IPS-NIHi7 (cell line): ENCODE data around the gene AEBP1.

Experiments used
- DNase-seq: peaks from one replicate; pipeline ENCODE4 v3.0.0; 2012; ENCODE audit warnings: mixed read lengths; ENCODE audit errors: extremely low spot score

AEBP1 gene

DNA sequence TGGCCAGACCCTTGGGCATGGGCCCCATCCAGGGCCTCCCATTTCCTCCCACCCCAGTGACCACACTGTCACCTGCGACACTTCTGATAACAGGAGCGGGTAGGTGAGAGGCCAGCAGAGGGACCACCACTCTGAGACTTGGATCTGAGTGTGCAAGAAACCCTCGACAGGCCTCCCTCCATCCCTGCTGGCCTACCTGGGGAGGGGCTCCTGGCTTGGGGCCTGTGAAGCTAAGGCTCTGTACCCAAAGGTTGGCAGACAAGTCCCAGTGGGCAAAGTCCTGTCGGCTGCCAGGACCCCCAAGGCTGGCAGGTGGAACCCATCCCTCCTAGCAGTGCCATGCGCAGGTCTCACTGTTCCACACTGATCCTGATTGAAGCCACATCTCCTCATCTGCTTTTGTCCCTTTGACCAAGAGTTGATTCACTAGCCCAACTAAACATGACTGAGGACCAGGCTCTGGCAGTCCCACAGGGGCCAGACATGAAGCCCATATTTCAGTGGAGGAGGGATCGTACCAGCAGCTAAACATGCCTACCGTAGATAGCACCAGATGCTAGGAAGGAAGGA lies 37.6 kb upstream of the AEBP1 start:
- no peak for DNase-seq

DNA sequence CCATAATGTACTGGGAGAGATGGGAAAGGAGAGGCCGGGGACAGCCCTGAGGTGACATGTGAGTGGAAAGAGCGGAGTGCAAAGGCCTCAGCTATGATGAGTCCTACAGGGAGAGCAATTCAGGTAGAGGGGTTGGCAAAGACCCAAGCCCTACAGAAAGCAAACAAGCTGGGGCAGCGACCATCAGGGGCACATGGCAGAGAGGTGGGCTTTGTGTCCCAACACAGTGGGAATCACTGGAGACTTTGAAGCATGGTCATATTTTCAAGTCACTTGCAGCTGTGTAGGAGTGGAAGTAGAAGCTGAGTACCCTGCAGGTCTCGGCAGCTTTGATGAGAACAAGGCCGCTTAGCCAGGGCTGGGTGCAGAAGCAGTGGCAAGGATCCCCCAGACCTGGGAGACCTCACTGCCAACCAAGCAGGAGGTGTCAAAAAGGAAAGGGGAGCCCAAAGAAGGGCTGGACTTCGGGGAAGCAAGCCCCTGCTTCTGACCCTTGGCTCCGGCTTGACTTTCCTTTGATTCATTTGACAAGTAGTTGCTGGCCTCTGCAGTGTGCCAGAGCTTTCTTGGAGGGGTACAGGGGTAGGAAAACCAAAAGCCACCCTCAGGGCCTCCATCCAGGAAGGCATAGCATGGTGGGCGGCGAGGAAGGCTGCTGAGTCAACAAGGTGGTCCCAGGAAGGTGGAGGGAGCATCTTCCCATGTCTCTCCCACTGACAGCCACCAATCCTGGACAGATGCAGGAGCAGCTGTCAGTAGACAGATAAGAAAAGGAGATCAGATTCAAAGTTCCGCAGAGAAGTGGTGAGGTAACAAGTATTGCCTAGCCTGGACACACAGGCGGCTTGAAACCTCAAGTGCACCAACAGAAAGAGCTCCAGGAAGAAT lies 36.8 kb upstream of the AEBP1 start:
- DNase-seq, result no peak

DNA sequence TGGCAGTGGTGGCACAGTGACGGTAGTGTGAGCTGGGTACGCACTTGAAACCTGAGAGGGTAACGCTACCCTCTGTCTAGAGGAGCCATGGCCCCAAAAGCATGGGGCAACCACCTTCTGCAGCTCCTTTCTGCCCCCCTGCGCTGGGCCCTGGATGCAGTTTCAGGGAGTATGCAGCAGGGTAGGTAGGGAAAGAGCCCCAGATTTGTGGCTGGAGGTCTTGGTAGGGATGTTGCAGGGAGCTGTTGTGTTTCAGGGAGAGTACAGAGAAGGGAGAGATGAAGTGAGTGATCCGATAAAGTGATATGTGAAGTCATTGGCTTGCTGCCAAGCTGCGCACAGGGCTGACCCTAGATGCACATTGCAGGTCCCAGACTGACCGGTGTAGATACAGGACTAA lies 36.1 kb upstream of the AEBP1 start:
- no peak for DNase-seq

DNA sequence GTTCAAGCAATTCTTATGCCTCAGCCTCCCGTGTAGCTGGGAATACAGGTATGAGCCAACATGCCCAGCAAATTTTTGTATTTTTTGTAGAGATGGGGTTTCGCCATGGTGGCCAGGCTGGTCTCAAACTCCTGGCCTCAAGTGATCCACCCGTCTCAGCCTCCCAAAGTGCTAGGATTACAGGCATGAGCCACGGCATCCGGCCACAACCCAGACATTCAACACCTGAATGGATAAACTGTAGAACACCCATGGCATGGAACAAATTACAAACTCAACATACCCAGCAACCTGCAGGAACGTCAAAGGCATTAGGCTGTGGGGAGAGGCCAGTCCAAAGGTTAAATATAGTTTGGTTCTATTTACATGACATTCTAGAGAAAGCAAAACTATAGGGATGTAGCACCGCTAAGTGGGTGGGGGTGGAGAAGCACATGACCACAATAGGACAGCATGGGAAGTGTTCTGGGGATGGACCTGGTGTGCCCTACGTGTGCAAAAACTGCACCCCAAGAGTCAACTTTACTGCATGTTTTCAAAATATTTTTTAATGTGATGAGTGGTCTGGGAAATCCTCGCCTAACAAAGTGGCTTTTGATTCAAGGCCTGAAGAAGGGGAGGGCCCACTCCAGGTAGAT lies 32.3 kb upstream of the AEBP1 start:
- no peak for DNase-seq

DNA sequence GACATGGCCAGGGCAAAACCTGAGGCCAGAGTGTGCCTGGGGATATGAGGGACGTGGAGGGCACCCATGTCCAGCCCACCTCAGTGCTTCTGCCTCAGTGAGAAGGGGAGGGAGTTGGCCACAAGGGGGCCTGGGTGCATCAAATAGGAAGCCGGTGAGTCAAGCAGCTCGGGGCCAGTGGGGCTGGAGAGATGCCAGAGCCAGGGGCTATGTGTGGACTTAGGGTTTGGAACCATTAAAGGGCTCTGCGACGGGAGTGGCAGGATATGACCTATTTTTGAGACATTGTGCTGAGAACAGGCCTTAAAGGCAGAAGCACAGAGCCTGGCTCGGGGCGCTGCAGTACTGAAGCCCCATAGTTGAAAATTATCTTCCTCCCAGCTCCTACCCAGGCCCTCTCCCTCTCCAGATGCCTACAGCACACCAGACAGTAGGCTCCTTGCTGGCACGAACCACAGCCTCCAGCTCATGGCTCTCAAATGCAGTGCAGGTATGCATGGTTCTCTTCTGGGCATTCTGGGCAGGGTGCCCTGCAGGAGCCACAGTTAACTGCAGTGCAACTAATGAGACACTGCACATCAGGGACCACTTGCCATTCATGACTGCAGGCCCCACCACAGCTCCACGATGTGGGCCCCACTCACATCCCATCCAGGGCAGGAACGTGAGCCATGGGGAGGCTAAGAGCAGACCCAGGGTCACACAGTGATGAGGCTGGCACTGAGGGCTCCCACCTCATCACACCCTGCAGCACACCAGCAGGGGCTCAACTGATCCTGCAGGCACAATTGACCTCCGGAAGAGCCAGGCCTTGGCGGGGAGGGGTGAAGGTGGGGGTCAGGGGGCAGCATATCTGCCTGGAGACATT lies 31.5 kb upstream of the AEBP1 start:
- peak; percentile 82 for DNase-seq

DNA sequence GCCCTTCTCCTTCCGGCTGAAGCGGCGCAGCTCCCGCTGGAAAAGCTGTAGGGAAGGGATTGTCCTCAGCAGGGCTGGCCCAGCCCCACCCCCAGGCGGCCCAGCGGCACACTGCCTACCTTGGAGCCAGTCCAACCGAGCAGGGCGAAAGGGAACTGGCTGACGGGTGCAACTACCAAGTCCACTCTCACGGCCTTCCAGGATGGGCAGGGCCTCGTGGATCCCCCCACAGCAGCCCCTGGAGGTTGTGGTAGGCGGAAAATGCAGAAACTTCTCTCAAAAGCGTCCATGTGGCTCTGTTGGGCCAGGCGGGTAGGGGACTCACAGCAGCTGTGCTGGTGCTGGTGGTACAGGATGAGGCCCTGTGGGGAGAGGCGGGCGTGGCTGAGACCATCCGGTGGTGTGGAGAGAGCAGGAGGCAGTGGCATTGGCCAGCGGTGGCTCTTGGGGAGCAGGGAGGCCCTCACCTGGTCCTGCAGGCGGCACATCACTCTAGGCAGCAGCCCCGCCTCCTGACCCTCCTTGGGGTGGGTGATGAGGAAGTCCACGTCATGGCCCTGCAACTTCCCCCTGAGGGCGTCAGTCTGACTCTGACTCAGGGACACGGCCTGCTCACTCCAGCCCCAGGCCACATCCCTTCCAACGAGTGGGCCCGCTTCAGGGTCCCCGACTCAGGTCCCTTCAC lies 30.3 kb upstream of the AEBP1 start:
- DNase-seq, result no peak

DNA sequence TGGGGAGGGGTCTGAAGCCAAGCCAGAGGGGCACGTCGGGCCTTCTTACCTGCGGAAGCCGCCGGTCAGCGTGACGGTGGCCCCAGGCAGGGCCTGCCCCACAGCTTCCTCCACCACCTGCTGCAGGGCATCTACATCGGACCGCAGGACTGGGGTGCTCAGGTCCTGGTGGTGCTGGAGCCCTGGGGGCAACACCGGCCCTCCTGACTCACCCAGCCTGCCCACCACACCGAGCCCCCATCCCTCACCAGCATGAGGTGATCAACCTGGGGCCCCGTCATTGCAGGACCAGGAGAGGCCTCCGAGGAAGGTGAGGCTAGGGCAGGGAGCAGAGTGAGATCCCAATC lies 29.8 kb upstream of the AEBP1 start:
- DNase-seq, result no peak

DNA sequence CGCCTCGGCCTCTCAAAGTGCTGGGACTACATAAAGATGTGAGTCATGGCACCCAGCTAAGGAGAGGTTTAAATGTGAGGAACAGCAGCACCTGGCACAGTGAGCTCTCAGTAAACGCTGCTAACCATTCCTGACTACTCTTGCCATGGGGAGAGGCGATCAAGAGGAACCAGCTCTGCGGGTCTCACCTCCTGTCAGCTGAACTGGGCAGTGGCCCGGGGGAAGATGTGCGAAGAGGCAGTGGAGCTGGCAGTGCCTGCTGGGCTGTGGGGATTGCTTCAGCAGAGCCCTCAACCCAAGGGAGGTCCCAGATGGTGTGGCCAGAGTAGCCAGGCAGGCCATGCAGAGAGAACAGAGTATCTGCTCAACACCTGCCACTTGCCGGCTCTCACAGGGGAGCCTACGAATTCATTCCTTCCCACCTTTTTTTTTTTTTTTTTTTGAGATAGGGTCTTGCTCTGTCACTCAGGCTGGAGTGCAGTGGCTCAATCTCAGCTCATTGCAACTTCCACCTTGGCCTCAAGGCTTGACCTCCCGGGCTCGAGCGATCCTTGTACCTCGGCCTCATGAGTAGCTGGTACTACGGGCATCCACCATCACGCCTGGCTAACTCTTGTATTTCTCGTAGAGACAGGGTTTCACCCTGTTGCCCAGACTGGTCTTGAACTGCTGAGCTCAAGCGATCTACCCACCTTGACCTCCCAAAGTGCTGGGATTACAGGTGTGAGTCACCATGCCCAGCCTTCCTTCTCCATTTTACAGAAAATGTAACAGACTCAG lies 28.7 kb upstream of the AEBP1 start:
- DNase-seq, result no peak

DNA sequence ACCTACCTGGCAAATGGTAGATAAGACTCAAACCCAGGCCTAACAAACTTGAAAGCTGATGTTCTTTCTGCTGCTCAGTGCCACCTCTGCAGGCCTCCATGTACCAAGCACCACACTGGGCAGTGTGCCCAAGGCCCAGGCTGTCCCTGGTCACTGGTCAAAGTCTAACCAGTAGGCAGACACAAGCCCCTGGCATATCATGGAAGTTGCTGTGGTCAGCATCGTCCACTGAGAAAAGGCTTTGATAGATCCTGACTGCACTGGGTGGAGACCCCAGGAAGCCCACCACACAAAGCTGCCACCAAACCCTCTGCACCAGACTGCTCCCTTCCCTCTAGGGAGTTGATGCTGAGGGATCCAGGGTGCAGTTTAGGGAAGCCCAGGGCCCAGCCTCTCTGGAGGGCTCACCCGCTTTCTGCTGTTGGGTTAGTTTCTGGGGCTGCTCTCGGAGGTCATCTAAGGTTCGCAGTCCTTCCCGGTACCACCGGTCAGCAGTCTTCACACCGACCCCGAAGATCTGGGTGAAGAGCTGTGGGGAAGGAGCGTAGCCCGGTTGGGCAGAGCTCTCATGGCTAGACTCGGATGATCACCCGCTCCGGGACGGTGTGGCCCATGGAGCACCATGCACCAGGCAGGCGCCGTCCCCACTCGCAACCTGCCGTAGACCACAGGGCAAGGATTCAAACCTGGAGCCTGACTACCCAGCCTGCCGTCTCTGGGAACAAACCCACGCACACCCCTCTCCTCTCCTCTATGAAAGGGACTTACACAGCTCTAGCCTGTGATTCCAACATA lies 27.8 kb upstream of the AEBP1 start:
- DNase-seq, result no peak

DNA sequence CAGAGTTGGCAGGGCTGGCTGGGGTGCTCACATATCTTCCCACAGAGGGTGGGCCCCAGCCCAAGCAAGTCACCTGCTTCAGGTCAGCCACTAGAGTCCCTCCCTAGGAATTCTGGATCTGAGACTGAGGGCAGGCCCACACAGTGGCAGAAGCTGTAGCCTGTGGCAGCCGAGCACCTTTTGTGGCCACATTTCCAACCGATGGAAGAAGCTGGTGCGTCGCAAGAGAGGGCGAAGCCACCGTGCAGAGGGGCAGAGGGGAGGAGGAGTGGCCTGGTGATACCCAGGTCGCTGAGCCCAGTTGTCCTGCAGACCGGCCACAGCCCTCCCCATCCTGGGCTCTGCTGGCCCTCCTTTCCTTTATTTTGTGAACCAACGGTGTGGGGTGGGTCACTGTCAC lies 27.1 kb upstream of the AEBP1 start:
- DNase-seq, result no peak

DNA sequence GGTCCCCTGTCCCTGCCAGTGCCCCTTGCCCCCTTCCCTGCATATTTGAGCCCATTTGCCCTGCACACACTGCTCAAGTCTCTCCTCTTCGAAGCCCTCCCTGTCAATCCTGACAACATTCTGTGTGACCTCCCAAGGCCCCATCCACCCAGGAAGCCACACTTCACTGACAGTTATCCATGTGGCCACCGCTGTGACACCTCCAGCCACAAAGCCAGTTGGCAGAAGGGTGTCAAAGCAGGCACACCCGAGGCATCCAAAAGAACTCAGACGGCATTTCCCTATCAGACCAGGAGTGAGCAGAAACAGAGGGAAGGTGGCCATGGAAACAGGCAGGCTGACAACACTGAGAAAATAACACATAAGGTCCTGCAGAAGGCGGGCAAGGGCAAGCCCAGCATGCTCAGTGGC lies 26.5 kb upstream of the AEBP1 start:
- DNase-seq, result no peak

DNA sequence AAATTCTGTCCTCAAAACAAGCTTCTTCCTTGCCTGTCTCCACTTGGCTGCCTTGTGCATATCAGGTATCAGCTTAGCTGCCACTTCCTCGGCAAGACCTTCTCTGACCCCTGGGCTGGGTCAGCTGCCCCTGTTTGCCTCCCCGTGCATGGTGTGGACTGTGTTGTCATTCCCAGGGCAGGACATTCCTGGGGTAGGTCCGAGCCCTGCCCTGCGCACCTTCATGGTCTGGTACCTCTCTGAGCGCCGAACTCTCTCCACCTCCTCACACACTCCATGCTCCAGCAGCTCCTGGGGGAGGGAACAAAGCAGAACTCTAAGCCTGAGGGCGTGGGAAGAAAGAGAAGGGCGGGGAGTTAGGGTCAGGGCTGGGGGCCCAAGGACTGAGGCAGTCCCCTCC lies 25.6 kb upstream of the AEBP1 start:
- DNase-seq, result no peak

DNA sequence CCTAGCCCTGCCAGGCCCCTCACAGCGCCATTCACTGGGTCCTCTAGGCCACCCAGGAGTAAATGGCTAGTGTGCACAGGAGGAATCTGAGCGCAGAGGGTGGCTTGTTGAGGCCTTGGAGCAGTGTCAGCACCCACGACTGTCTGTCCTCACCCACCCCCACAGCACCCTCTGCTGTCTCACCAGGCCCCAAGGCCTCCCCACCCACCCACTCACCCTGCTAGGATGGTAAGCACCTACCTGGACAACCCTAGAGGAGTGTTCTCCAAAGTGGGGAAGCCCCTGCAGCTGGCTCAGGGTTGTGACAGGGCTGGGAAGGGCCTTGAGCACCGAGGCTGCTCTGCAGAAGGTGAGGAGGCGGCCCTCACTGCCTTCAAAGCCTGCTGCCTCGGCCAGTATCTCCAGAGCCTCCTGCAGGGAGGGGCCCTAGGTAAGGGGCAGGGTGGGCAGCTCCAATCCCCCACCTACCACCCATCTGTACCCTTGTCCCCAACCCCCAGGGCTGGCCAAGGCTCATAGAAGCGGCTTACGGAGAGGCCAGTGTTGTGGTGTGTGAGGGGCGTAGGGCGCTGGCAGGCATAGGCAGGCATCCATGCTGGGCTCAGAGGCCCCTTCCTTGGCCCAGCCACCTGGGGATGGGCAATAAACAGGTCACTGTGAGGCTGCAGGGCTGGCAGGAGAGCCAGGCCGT lies 24.7 kb upstream of the AEBP1 start:
- DNase-seq, result no peak

DNA sequence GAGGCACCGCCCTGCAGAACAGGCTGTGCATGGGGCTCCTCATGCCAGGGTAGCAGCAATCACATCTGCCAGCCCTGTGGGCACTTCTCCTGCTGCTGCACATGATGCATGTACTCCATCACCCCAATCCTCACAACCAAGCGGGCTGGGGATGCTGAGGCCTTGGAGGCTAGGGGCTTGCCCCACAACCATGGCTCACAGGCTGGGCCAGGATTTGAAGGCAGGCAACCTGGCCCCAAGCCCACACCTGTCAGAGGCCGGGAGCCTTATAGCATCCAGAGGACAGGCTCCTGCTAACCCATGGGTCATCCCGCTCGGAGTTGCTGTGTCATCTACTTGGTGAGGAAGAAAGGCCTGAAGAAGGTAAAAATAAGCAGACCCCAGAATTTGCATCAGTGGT lies 24.0 kb upstream of the AEBP1 start:
- no peak for DNase-seq

DNA sequence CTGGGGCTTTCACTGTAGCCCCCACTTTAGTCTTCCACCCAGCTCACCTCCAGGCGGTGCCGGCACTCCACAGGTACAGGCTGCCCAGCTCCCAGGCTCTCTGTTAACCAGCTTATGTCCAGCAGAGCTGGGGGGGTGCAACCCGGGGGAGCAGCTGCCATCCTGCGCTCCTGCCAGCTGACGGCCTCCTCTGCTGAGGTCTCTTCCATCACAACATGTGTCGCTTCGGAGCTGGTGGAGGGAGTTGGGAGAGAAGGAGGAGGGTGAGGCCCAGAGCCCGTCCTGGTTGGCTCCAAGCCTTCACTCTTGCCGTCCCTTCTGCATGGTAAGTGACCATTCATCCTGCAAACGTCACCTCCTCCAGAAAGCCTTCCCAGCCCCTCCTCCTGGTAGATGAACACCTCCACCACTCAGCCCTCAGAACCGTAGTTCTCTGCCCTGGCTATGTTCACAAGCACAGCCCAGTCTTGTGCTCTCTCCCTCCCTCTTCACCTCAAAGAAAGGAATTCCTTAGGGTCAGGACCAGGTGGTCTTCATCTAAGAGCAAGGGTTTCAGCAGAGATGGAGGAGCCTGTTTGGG lies 23.4 kb upstream of the AEBP1 start:
- no peak for DNase-seq

DNA sequence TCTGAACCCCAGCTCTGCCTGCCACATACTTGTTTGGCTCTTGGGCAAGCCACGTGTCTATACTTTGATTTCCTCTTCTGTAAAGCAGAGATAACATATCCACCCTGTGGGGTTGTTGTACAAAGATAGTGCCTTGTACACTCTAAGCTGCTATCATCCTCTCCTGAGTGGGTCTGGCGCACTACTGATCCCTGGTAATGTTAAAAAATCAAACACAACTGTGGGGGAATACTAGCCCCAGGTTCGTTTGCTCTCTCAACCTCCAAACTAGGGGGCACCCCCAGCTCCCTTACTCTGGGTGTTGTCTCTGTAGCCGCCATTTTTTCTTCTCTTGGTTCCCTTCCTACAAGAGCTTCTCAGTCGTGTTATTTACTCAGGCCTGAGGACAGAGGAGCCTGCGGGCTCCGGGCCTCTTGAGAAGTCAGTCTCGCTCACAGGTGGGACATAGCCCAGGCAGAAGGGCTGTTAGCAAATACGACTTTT lies 22.8 kb upstream of the AEBP1 start:
- DNase-seq, result no peak

DNA sequence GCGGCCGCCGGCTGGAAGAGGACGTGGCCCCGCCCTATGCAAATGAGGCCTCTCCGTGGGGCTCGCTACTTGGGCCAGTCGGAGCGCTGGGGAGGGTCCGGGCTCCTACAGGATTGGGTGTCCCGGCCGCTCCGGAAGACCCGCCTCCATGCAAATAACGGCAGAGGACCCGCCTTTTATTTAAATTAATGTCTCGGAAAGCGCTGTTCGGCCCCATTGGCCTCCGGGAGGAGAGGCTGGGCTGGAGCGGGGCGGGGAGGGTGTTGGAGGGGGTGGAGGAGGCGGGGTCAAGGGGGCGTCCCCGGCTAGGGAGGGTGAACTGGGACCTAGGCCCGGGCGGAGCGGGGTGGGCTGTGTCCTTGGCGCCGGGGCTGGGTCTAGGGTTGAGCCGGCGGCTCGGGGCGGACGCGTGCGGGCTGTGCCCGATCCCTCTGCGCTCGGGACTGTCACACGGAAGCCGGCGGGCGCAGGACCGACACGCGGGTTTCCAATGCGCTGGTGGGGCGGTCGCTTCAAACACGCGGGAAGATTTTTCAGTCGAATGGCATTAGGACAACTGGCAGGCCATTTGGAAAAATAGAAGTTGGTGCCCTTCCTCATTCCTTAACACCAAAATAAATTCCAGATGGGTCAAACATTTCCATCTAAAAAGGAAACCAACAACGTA lies 21.5 kb upstream of the AEBP1 start:
- peak; percentile 99 for DNase-seq

DNA sequence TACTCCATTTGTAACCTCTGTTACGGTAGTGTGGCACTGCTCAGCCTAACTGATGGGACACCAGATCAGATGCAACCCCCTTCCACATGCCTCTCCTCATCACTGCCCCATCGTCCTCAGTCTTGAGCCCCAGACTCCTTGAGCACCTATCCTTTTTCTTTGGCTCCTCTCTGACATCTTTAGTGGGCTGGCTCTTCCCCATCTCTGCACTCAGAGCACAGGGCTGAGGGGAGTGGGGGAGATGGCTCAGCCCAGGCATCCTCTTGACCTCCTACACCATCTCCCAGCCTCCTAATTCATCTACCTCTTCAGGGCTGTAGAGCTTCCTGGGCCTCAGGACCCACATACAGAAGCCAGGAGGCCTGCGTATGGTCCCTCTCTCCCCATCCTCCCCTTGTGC lies 20.3 kb upstream of the AEBP1 start:
- DNase-seq, result no peak
